ENCODE data around the gene CCR6.
A peak's percentile ranks its signal among the peaks of the same experiment; 100 is the strongest.

Gene CCR6

GRCh38 chr6:167124753-167125152 is 1.9 kb downstream of the CCR6 start:
- Mint-ChIP-seq H3K4me3 (no peak overlapping the region), H3K27ac (no peak overlapping the region), H3K36me3 (ENCODE audit: low read depth) (no peaks in the 10 kb centered on the region), H3K9me3 (no peaks in the 10 kb centered on the region), H3K4me1 (no peaks in the 10 kb centered on the region), H3K27me3 (ENCODE audit: low read depth) (peaks cover 7% of the 10 kb centered on the region)
- TF ChIP-seq CTCF (IDR thresholded peaks at IDR 0.05; ENCODE audit: unreplicated experiment in 3 of 3), result no peak

GRCh38 chr6:167125410-167125809 is 2.5 kb downstream of the CCR6 start:
- Mint-ChIP-seq H3K27ac (no peak overlapping the region), H3K36me3 (ENCODE audit: low read depth) (no peaks in the 10 kb centered on the region), H3K27me3 (ENCODE audit: low read depth) (peaks cover 7% of the 10 kb centered on the region), H3K4me3 (no peak overlapping the region), H3K9me3 (no peaks in the 10 kb centered on the region), H3K4me1 (no peaks in the 10 kb centered on the region)
- TF ChIP-seq CTCF (IDR thresholded peaks at IDR 0.05; ENCODE audit: unreplicated experiment in 3 of 3), result no peak

- no peak for TF ChIP-seq CTCF (IDR thresholded peaks at IDR 0.05; ENCODE audit: unreplicated experiment in 3 of 3)
- Mint-ChIP-seq H3K27ac (no peak overlapping the region), H3K27me3 (ENCODE audit: low read depth) (peaks cover 7% of the 10 kb centered on the region), H3K36me3 (ENCODE audit: low read depth) (no peaks in the 10 kb centered on the region), H3K4me3 (no peak overlapping the region), H3K4me1 (no peaks in the 10 kb centered on the region), H3K9me3 (no peaks in the 10 kb centered on the region)
Measured at GRCh38 chr6:167125855-167126349, 3.0 kb downstream of the CCR6 start.

- H3K4me3 Mint-ChIP-seq, result no peak overlapping the region
- no peaks in the 10 kb centered on the region for H3K27me3 Mint-ChIP-seq (ENCODE audit: low read depth)
- H3K4me1 Mint-ChIP-seq, result no peaks in the 10 kb centered on the region
- H3K9me3 Mint-ChIP-seq, result no peaks in the 10 kb centered on the region
- H3K27ac Mint-ChIP-seq, result peak overlapping the region in 2 of 3 experiments; percentile 73 to 78
- H3K36me3 Mint-ChIP-seq (ENCODE audit: low read depth), result no peaks in the 10 kb centered on the region
- no peak for TF ChIP-seq CTCF (IDR thresholded peaks at IDR 0.05; ENCODE audit: unreplicated experiment in 3 of 3)
Measured at GRCh38 chr6:167127785-167128531, 5.1 kb downstream of the CCR6 start.

GRCh38 chr6:167129159-167129558 is 6.3 kb downstream of the CCR6 start:
- no peaks in the 10 kb centered on the region for H3K9me3 Mint-ChIP-seq
- no peak overlapping the region for H3K27ac Mint-ChIP-seq
- H3K27me3 Mint-ChIP-seq (ENCODE audit: low read depth), result no peaks in the 10 kb centered on the region
- H3K4me1 Mint-ChIP-seq, result no peaks in the 10 kb centered on the region
- H3K4me3 Mint-ChIP-seq, result no peak overlapping the region
- no peaks in the 10 kb centered on the region for H3K36me3 Mint-ChIP-seq (ENCODE audit: low read depth)
- TF ChIP-seq CTCF (IDR thresholded peaks at IDR 0.05; ENCODE audit: unreplicated experiment in 3 of 3), result no peak

GRCh38 chr6:167129562-167129961 is 6.7 kb downstream of the CCR6 start:
- Mint-ChIP-seq H3K36me3 (ENCODE audit: low read depth) (no peaks in the 10 kb centered on the region), H3K9me3 (no peaks in the 10 kb centered on the region), H3K27ac (no peak overlapping the region), H3K27me3 (ENCODE audit: low read depth) (no peaks in the 10 kb centered on the region), H3K4me3 (no peak overlapping the region), H3K4me1 (no peaks in the 10 kb centered on the region)
- no peak for TF ChIP-seq CTCF (IDR thresholded peaks at IDR 0.05; ENCODE audit: unreplicated experiment in 3 of 3)
